Keratinocyte (primary cell): ENCODE data around the gene CILP2. TPM values are rescaled to one million over a fixed set of nuclear protein-coding genes. Genes with fewer than 3 reads are reported as not detected.

Experiments
- DNase-seq: peaks from one replicate; pipeline ENCODE4 v3.0.0-alpha.2; 2011; ENCODE audit warnings: low read depth, missing footprints, low spot score
- FAIRE-seq: peaks from 2 replicates; lab custom pipeline; 2011; peaks lifted over from hg19 to GRCh38; lab: Jason Lieb, UNC
- H2AFZ ChIP-seq: 2 replicates; pipeline ENCODE4 v1.6.0; 2012; ENCODE audit warnings: low read length, control low read depth, inconsistent platforms; ENCODE audit not compliant: control insufficient read depth
- H3K27ac ChIP-seq: 2 replicates; pipeline ENCODE4 v1.5.1; 2011; ENCODE audit warnings: low read length; ENCODE audit not compliant: control insufficient read depth, insufficient read depth
- H3K27me3 ChIP-seq: 3 replicates; pipeline ENCODE4 v1.6.0; 2011; ENCODE audit warnings: low read length; ENCODE audit not compliant: control insufficient read depth, insufficient read depth; ENCODE audit errors: extremely low read depth
- H3K36me3 ChIP-seq, 2 experiments: 2 replicates in 1 of 2; 3 replicates in 1 of 2; pipeline ENCODE4 v1.5.1; 2011; ENCODE audit warnings: low read length in 2 of 2, mild to moderate bottlenecking in 1 of 2; ENCODE audit not compliant: control insufficient read depth in 2 of 2, insufficient read depth in 2 of 2; ENCODE audit errors: extremely low read depth in 1 of 2
- H3K4me1 ChIP-seq: 3 replicates; pipeline ENCODE4 v1.5.1; 2011; ENCODE audit warnings: low read length; ENCODE audit not compliant: control insufficient read depth, insufficient read depth; ENCODE audit errors: extremely low read depth
- H3K4me2 ChIP-seq: 3 replicates; pipeline ENCODE4 v1.6.0; 2011; ENCODE audit warnings: low read depth, low read length; ENCODE audit not compliant: control insufficient read depth, insufficient read depth; ENCODE audit errors: extremely low read depth
- H3K4me3 ChIP-seq, 3 experiments: fragments of 200-600 bp in 1 of 3; sonication (generic) in 1 of 3; 2 replicates in 2 of 3; 3 replicates in 1 of 3; pipeline ENCODE4 v1.5.1; 2011 to 2016; ENCODE audit warnings: low read length in 3 of 3, mild to moderate bottlenecking in 3 of 3, control low read depth in 2 of 3, inconsistent platforms in 1 of 3, low read depth in 1 of 3, mixed read lengths in 1 of 3, mixed run types in 1 of 3, moderate library complexity in 1 of 3; ENCODE audit not compliant: control insufficient read depth in 2 of 3, insufficient read depth in 2 of 3; ENCODE audit errors: extremely low read depth in 1 of 3
- H3K79me2 ChIP-seq: 2 replicates; pipeline ENCODE4 v1.6.0; 2012; ENCODE audit warnings: low read length; ENCODE audit not compliant: control insufficient read depth, insufficient read depth
- H3K9ac ChIP-seq: 3 replicates; pipeline ENCODE4 v1.6.0; 2011; ENCODE audit warnings: low read length; ENCODE audit not compliant: control insufficient read depth, insufficient read depth; ENCODE audit errors: extremely low read depth
- H3K9me1 ChIP-seq: 3 replicates; pipeline ENCODE4 v1.6.0; 2011; ENCODE audit warnings: low read length; ENCODE audit not compliant: control insufficient read depth, insufficient read depth; ENCODE audit errors: extremely low read depth
- H3K9me3 ChIP-seq: 2 replicates; pipeline ENCODE4 v1.5.1; 2012; ENCODE audit warnings: low read depth, low read length; ENCODE audit not compliant: control insufficient read depth
- H4K20me1 ChIP-seq: 3 replicates; pipeline ENCODE4 v1.6.0; 2011; ENCODE audit warnings: low read length; ENCODE audit not compliant: control insufficient read depth, insufficient read depth; ENCODE audit errors: extremely low read depth
- CTCF ChIP-seq, 3 experiments: IDR thresholded peaks in 1 of 3; conservative IDR thresholded peaks in 1 of 3; optimal IDR thresholded peaks in 1 of 3; 2 replicates in 2 of 3; 3 replicates in 1 of 3; pipeline versions ENCODE3 to v1.5.1; 2011; ENCODE audit warnings: low read length in 3 of 3, mild to moderate bottlenecking in 3 of 3, moderate library complexity in 2 of 3, control low read depth in 1 of 3, inconsistent platforms in 1 of 3; ENCODE audit not compliant: insufficient read depth in 2 of 3; ENCODE audit errors: extremely low read depth in 1 of 3
- EZH2 ChIP-seq: IDR thresholded peaks from one replicate; pipeline ENCODE4 v1.6.1; 2012; ENCODE audit warnings: inconsistent platforms, mild to moderate bottlenecking, low read length, moderate library complexity
- dilution Hi-C: fragments of 300-500 bp; cut with MboI; formaldehyde crosslinking; loops from one replicate; pipeline ENCODE4 v1.7.0; 2020; ENCODE audit warnings: low sequenced_read_pairs; ENCODE audit not compliant: extremely low pct_ligation_motif_present
- polyA plus RNA-seq, 5 experiments: library from polyadenylated mRNA; depleted of rRNA in 3 of 5; stranded (reverse) in 3 of 5; stranded (forward) in 1 of 5; unstranded in 1 of 5; fragments of >200 nt; gene quantifications; 1 replicate in 1 of 5; 2 replicates in 3 of 5; 3 replicates in 1 of 5; pipeline versions ENCODE4 v1.2.1 to v1.2.3, GENCODE V29; 2011 to 2012; ENCODE audit warnings: missing spikeins in 2 of 5, low read depth in 1 of 5, low replicate concordance in 1 of 5

Gene CILP2
- polyA plus RNA-seq, 1 donor (not counting 4 experiments of a cell fraction or from before 2014, with no cell fraction given) = 0.07 TPM

GRCh38 chr19:19532806-19533701, 5.0 kb upstream of the CILP2 start:
- dilution Hi-C loops = no loop called here
- H3K9me3 ChIP-seq = no peaks in the 10 kb centered on the region
- TF ChIP-seq EZH2 = no peak
- no peak for TF ChIP-seq CTCF (optimal IDR thresholded peaks at IDR 0.05 in 1 of 3, IDR thresholded peaks at IDR 0.05 in 1 of 3, conservative IDR thresholded peaks at IDR 0.05 in 1 of 3; ENCODE audit: extremely low read depth in 1 of 3, insufficient read depth in 2 of 3, low read length in 3 of 3)
- no peak overlapping the region for H3K4me2 ChIP-seq
- peaks cover 5% of the 10 kb centered on the region for H3K4me1 ChIP-seq
- H3K27me3 ChIP-seq = peaks cover 10% of the 10 kb centered on the region
- H3K27ac ChIP-seq = no peak overlapping the region
- no peak overlapping the region for H2AFZ ChIP-seq
- no peak overlapping the region for H3K9ac ChIP-seq
- H3K36me3 ChIP-seq = peaks cover 0 to 6% of the 10 kb centered on the region in 2 experiments
- FAIRE-seq (no peak), DNase-seq (no peak)
- no peak overlapping the region for H3K4me3 ChIP-seq
- no peaks in the 10 kb centered on the region for H3K79me2 ChIP-seq
- no peaks in the 10 kb centered on the region for H4K20me1 ChIP-seq
- no peaks in the 10 kb centered on the region for H3K9me1 ChIP-seq

DNA sequence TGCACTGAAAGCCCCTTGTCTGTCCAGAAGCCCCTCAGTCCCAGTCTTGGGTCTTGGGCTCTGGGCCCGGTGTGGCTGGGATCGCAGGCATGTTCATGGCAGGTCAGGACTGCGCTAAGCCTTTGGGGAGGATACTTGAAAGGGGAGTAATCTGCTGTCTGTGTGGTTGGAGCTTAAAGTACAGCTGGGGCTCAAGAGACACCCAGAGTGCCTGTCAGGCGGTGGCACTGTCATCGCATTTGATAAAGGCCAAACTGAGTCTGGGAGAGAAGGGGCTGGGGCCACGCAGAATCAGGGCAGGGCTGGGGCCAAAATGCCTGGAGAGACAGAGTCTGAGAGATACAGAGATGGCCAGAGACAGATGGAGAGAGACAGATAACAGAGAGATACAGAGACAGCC, 4.2 kb upstream of the CILP2 start:
- no peaks in the 10 kb centered on the region for H4K20me1 ChIP-seq
- H3K9me1 ChIP-seq = no peaks in the 10 kb centered on the region
- peaks cover 10% of the 10 kb centered on the region for H3K4me1 ChIP-seq
- FAIRE-seq (no peak), DNase-seq (no peak)
- H3K9me3 ChIP-seq = no peaks in the 10 kb centered on the region
- dilution Hi-C loops = no loop called here
- no peak overlapping the region for H3K4me3 ChIP-seq
- TF ChIP-seq EZH2 (no peak), CTCF (optimal IDR thresholded peaks at IDR 0.05 in 1 of 3, IDR thresholded peaks at IDR 0.05 in 1 of 3, conservative IDR thresholded peaks at IDR 0.05 in 1 of 3; ENCODE audit: extremely low read depth in 1 of 3, insufficient read depth in 2 of 3, low read length in 3 of 3) (peak in 1 of 3 experiments; percentile 11)
- H3K27me3 ChIP-seq = peaks cover 18% of the 10 kb centered on the region
- H3K36me3 ChIP-seq = peaks cover 0 to 4% of the 10 kb centered on the region in 2 experiments
- H3K27ac ChIP-seq = no peak overlapping the region
- H2AFZ ChIP-seq = no peak overlapping the region
- H3K9ac ChIP-seq = no peak overlapping the region
- H3K4me2 ChIP-seq = no peak overlapping the region
- H3K79me2 ChIP-seq = no peaks in the 10 kb centered on the region
